Stimulated activated CD4-positive, alpha-beta T cell treated with anti-CD3 and anti-CD28 coated beads, Interleukin-12 subunit alpha, Interleukin-12 subunit beta, amount 100 ng/mL, for 48 hours (primary cell): Measurements from ENCODE around the gene IDH2.

Source experiments
- DNase-seq, 3 donors: peaks; one replicate each; pipeline ENCODE4 v3.0.0-alpha.2; 2020; ENCODE audit warnings: low read depth in 2 of 3, low spot score in 1 of 3

Gene IDH2

GRCh38 chr15:90064911-90065681 lies 37.2 kb downstream of the IDH2 start:
- no peak for DNase-seq

GRCh38 chr15:90063770-90064247 lies 38.5 kb downstream of the IDH2 start:
- no peak for DNase-seq

GRCh38 chr15:90062973-90063769 lies 39.1 kb downstream of the IDH2 start:
- DNase-seq: no peak

GRCh38 chr15:90062462-90062932 lies 39.8 kb downstream of the IDH2 start:
- DNase-seq: no peak

GRCh38 chr15:90062023-90062442 lies 40.2 kb downstream of the IDH2 start:
- DNase-seq: peak; percentile 24 to 37 (median 33)

GRCh38 chr15:90060797-90061196 lies 41.5 kb downstream of the IDH2 start:
- no peak for DNase-seq

GRCh38 chr15:90059208-90059985 lies 42.9 kb downstream of the IDH2 start:
- peak; percentile 76 to 82 (median 81) for DNase-seq

GRCh38 chr15:90058775-90059174 lies 43.5 kb downstream of the IDH2 start:
- DNase-seq: no peak

GRCh38 chr15:90058308-90058707 lies 44.0 kb downstream of the IDH2 start:
- DNase-seq: no peak

GRCh38 chr15:90056529-90056928 lies 45.7 kb downstream of the IDH2 start:
- no peak for DNase-seq

GRCh38 chr15:90055182-90055581 lies 47.1 kb downstream of the IDH2 start:
- no peak for DNase-seq

GRCh38 chr15:90054618-90055097 lies 47.6 kb downstream of the IDH2 start:
- no peak for DNase-seq

GRCh38 chr15:90053685-90054466 lies 48.4 kb downstream of the IDH2 start:
- DNase-seq: no peak

- DNase-seq: no peak
Measured at GRCh38 chr15:90051874-90052273, 50.4 kb downstream of the IDH2 start.

GRCh38 chr15:90049666-90050604 lies 52.3 kb downstream of the IDH2 start:
- no peak for DNase-seq

GRCh38 chr15:90049030-90049429 lies 53.2 kb downstream of the IDH2 start:
- no peak for DNase-seq

- no peak for DNase-seq
Measured at GRCh38 chr15:90047956-90048575, 54.2 kb downstream of the IDH2 start.

- no peak for DNase-seq
Measured at GRCh38 chr15:90046911-90047392, 55.3 kb downstream of the IDH2 start.

GRCh38 chr15:90046289-90046688 lies 56.0 kb downstream of the IDH2 start:
- no peak for DNase-seq
